WTC11 (cell line): ENCODE measurements around the gene HSPG2. TPM values are rescaled to one million over a fixed set of nuclear protein-coding genes. Genes with fewer than 3 reads are reported as not detected.

Experiments
- ATAC-seq: fragments of 200-7000 bp; cut with Tn5 transposase; 2 replicates; pipeline ENCODE4 v1.10.0; 2021; ENCODE audit warnings: mild to moderate bottlenecking, moderate library complexity
- CTCF ChIA-PET: fragments of 300-600 bp; sonication (Branson Sonifier 250); formaldehyde crosslinking; loops from one replicate; lab custom pipeline; 2021; ENCODE audit warnings: antibody characterized with exemption; lab: Charles Lee
- POLR2A ChIA-PET: fragments of 350-600 bp; sonication (Branson Sonifier 250); formaldehyde crosslinking; loops from one replicate; lab custom pipeline; 2021; ENCODE audit warnings: antibody characterized with exemption; lab: Charles Lee
- DNase-seq: peaks from one replicate; pipeline ENCODE4 v3.0.0; 2021; ENCODE audit warnings: low spot score
- H3K27ac Mint-ChIP-seq: 2 replicates; pipeline ENCODE4 v1.8.0; 2021; ENCODE audit warnings: mixed read lengths
- H3K27me3 Mint-ChIP-seq: 2 replicates; pipeline ENCODE4 v1.8.0; 2021; ENCODE audit warnings: low read depth, mild to moderate bottlenecking, moderate library complexity, mixed read lengths
- H3K36me3 Mint-ChIP-seq: 2 replicates; pipeline ENCODE4 v1.8.0; 2021; ENCODE audit warnings: mixed read lengths
- H3K4me1 Mint-ChIP-seq: 2 replicates; pipeline ENCODE4 v1.8.0; 2022; ENCODE audit warnings: mixed read lengths
- H3K4me3 Mint-ChIP-seq: 2 replicates; pipeline ENCODE4 v1.8.0; 2021; ENCODE audit warnings: mild to moderate bottlenecking, moderate library complexity, mixed read lengths
- H3K9me3 Mint-ChIP-seq: 2 replicates; pipeline ENCODE4 v1.8.0; 2021; ENCODE audit warnings: mixed read lengths
- ETV6 ChIP-seq: sonication (generic); formaldehyde crosslinking; IDR thresholded peaks from 2 replicates; pipeline ENCODE4 v1.8.1; 2022; ENCODE audit warnings: mild to moderate bottlenecking, missing genetic modification reagents
- FOXK1 ChIP-seq: sonication (generic); formaldehyde crosslinking; IDR thresholded peaks from 2 replicates; pipeline ENCODE4 v1.8.0; 2022; ENCODE audit warnings: mild to moderate bottlenecking, moderate library complexity, missing genetic modification reagents
- GRHL2 ChIP-seq: fragments of 250-450 bp; sonication (Bioruptor Pico); IDR thresholded peaks from 2 replicates; pipeline ENCODE4 v1.8.0; 2022; ENCODE audit warnings: mild to moderate bottlenecking, moderate library complexity; ENCODE audit not compliant: insufficient replicate concordance, severe bottlenecking
- NFYB ChIP-seq: sonication (generic); formaldehyde crosslinking; conservative IDR thresholded peaks from 2 replicates; pipeline ENCODE4 v1.8.0; 2022; ENCODE audit warnings: low read depth, missing genetic modification reagents
- NR3C1 ChIP-seq: sonication (generic); formaldehyde crosslinking; conservative IDR thresholded peaks from 2 replicates; pipeline ENCODE4 v1.8.1; 2023; ENCODE audit warnings: low read depth, mild to moderate bottlenecking, missing genetic modification reagents
- RELA ChIP-seq: sonication (generic); formaldehyde crosslinking; IDR thresholded peaks from 2 replicates; pipeline ENCODE4 v1.8.1; 2022; ENCODE audit warnings: missing genetic modification reagents, mild to moderate bottlenecking, borderline replicate concordance
- SOX15 ChIP-seq: fragments of 250-450 bp; sonication (Bioruptor Pico); IDR thresholded peaks from 2 replicates; pipeline ENCODE4 v1.9.0; 2021; ENCODE audit warnings: mild to moderate bottlenecking
- TCF7 ChIP-seq: sonication (generic); formaldehyde crosslinking; IDR thresholded peaks from 2 replicates; pipeline ENCODE4 v1.8.0; 2022; ENCODE audit warnings: mild to moderate bottlenecking, low read depth, missing genetic modification reagents, moderate library complexity
- TEAD4 ChIP-seq: sonication (generic); formaldehyde crosslinking; IDR thresholded peaks from 2 replicates; pipeline ENCODE4 v1.8.0; 2022; ENCODE audit warnings: mild to moderate bottlenecking, missing genetic modification reagents
- ZNF232 ChIP-seq: sonication (generic); formaldehyde crosslinking; IDR thresholded peaks from 2 replicates; pipeline ENCODE4 v1.8.0; 2022; ENCODE audit warnings: mild to moderate bottlenecking, missing genetic modification reagents
- ZNF263 ChIP-seq: sonication (generic); formaldehyde crosslinking; IDR thresholded peaks from 2 replicates; pipeline ENCODE4 v1.8.1; 2022; ENCODE audit warnings: low read depth, mild to moderate bottlenecking, moderate library complexity, missing genetic modification reagents
- total RNA-seq: library from RNA; stranded (reverse); gene quantifications from 3 replicates; pipeline ENCODE4 v1.2.3, GENCODE V29; 2021
- TF ChIP-seq, protein P1 (sequence below): sonication (generic); formaldehyde crosslinking; IDR thresholded peaks from 2 replicates; pipeline ENCODE4 v1.8.1; 2023; ENCODE audit warnings: mild to moderate bottlenecking, missing genetic modification reagents
- TF ChIP-seq, protein P2 (sequence below): fragments of 250-450 bp; sonication (Bioruptor Pico); IDR thresholded peaks from 2 replicates; pipeline ENCODE4 v2.1.2; 2022; ENCODE audit warnings: mild to moderate bottlenecking, moderate library complexity
- TF ChIP-seq, protein P3 (sequence below): sonication (generic); formaldehyde crosslinking; IDR thresholded peaks from 2 replicates; pipeline ENCODE4 v1.8.0; 2022; ENCODE audit warnings: mild to moderate bottlenecking, missing genetic modification reagents
- TF ChIP-seq, protein P4 (sequence below): sonication (generic); formaldehyde crosslinking; IDR thresholded peaks from 2 replicates; pipeline ENCODE4 v1.8.1; 2023; ENCODE audit warnings: mild to moderate bottlenecking, moderate library complexity, missing genetic modification reagents
- TF ChIP-seq, protein P5 (sequence below): fragments of 250-450 bp; sonication (Bioruptor Pico); conservative IDR thresholded peaks from 2 replicates; pipeline ENCODE4 v1.9.0; 2021; ENCODE audit warnings: mild to moderate bottlenecking
- TF ChIP-seq, protein P6 (sequence below): fragments of 250-450 bp; sonication (Bioruptor Pico); IDR thresholded peaks from 2 replicates; pipeline ENCODE4 v1.9.0; 2021; ENCODE audit warnings: mild to moderate bottlenecking
- TF ChIP-seq, protein P7 (sequence below): sonication (generic); formaldehyde crosslinking; IDR thresholded peaks from 2 replicates; pipeline ENCODE4 v1.8.0; 2022; ENCODE audit warnings: missing genetic modification reagents
- TF ChIP-seq, protein P8 (sequence below): fragments of 250-450 bp; sonication (Bioruptor Pico); IDR thresholded peaks from 2 replicates; pipeline ENCODE4 v1.8.0; 2021; ENCODE audit warnings: mild to moderate bottlenecking

HSPG2 gene
- total RNA-seq, 1 experiment from 2014 or later: 120 TPM

DNA sequence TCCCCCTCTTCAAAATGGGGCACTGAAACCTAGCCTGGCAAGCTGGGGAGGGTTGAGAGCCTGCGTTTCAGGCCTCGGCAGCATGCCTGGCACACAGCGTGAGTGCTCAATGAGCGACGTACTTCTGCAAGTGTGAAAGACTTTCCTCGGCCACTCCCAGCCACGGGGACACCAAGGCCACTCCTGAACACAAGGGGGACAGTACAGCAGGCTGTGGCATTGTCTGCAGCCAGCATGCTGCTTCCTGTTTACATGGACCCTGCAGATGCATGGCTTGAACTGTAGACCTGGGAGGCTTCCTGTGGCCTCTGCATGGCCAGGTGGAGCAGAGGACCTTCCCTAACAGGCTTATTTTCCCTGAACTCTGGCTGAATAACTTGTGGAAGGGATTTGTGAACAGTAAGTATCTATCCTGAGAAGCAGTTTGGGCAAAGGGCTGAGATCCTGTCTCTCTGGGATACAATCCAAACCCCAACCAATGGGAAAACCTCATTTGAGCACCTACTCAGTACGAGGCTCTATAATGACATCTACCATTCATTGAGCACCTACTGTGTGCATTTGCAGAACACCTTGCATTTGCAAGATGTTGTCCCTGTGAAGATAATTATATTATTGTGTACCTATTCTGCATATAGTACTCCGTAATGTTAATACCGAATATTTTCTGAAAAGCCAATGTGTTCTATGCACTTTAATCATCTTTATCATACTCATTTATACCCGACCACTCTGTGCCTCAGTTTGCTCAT lies 9.9 kb upstream of the HSPG2 start (continued):
- TF ChIP-seq, protein P1, sequence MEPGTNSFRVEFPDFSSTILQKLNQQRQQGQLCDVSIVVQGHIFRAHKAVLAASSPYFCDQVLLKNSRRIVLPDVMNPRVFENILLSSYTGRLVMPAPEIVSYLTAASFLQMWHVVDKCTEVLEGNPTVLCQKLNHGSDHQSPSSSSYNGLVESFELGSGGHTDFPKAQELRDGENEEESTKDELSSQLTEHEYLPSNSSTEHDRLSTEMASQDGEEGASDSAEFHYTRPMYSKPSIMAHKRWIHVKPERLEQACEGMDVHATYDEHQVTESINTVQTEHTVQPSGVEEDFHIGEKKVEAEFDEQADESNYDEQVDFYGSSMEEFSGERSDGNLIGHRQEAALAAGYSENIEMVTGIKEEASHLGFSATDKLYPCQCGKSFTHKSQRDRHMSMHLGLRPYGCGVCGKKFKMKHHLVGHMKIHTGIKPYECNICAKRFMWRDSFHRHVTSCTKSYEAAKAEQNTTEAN (CRISPR knock-in tag): 0 out of 2 replicates have a peak, but pooled peaks have one; percentile 41
- TF ChIP-seq NR3C1: no peak
- TF ChIP-seq, protein P2, sequence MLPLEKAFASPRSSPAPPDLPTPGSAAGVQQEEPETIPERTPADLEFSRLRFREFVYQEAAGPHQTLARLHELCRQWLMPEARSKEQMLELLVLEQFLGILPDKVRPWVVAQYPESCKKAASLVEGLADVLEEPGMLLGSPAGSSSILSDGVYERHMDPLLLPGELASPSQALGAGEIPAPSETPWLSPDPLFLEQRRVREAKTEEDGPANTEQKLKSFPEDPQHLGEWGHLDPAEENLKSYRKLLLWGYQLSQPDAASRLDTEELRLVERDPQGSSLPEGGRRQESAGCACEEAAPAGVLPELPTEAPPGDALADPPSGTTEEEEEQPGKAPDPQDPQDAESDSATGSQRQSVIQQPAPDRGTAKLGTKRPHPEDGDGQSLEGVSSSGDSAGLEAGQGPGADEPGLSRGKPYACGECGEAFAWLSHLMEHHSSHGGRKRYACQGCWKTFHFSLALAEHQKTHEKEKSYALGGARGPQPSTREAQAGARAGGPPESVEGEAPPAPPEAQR: no peak
- no peak for TF ChIP-seq TEAD4
- no peak for TF ChIP-seq SOX15 (CRISPR knock-in tag)
- TF ChIP-seq, protein P3, sequence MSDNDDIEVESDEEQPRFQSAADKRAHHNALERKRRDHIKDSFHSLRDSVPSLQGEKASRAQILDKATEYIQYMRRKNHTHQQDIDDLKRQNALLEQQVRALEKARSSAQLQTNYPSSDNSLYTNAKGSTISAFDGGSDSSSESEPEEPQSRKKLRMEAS (CRISPR knock-in tag): peak; percentile 48; the same call in 1 of the 2 replicates
- TF ChIP-seq, protein P4, sequence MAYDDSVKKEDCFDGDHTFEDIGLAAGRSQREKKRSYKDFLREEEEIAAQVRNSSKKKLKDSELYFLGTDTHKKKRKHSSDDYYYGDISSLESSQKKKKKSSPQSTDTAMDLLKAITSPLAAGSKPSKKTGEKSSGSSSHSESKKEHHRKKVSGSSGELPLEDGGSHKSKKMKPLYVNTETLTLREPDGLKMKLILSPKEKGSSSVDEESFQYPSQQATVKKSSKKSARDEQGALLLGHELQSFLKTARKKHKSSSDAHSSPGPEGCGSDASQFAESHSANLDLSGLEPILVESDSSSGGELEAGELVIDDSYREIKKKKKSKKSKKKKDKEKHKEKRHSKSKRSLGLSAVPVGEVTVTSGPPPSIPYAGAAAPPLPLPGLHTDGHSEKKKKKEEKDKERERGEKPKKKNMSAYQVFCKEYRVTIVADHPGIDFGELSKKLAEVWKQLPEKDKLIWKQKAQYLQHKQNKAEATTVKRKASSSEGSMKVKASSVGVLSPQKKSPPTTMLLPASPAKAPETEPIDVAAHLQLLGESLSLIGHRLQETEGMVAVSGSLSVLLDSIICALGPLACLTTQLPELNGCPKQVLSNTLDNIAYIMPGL (CRISPR knock-in tag): no peak
- TF ChIP-seq, protein P5, sequence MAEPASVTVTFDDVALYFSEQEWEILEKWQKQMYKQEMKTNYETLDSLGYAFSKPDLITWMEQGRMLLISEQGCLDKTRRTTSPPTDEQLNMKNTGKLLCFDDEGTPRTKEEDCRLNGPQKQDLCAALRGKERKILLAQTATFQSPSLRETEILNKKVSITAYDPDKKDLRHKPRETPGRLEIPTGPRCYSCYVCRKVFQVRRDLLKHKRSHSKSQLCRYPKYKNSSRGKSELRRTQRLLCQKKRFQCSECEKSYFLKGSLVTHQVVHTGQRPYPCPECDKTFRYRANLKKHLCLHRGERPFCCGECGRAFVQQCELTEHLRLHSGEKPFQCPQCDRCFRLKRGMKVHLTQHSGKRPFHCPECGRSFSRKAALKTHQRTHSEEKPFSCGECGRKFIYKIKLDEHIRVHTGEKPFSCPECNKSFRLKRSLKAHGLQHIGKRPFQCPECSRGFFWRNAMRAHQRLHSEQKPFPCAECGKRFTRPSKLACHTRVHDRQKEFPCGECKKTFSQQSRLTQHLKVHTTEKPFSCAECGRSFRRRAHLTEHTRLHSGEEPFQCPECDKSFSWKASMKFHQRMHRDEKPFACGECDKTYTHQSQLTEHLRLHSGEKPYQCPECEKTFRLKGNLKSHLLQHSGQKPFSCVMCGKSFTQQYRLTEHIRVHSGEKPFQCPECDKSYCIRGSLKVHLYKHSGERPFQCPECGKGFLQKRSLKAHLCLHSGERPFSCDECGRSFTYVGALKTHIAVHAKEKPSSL (CRISPR knock-in tag): no peak
- no peak for TF ChIP-seq ETV6

DNA sequence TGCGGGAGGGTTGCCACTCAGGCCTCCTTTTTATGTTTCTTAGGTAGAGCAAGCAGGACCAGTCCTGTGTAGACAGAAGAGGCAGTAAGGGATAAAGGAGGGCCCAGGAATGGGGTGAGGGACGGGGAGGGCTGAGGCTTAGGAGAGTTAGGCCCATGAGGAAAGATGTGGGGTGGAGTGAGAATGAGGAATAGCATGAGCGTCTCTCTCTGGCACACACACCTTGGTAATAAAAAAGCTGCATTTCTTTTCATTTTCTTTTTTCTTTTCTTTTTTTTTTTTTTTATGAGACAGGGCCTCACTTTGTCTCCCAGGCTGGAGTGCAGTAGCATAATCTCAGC lies 7.6 kb upstream of the HSPG2 start:
- POLR2A ChIA-PET: interaction anchor here (0.7 to 0.8 kb wide), 3 partner anchors 10 to 22 kb away, joined by 3 to 4 read pairs (median 3); no protein-coding TSS in a partner anchor
- Mint-ChIP-seq H3K36me3 (no peaks in the 10 kb centered on the region), H3K9me3 (no peaks in the 10 kb centered on the region), H3K4me3 (no peak overlapping the region), H3K27me3 (peaks cover 4% of the 10 kb centered on the region; the same call in 1 of the 2 replicates), H3K27ac (peak overlapping the region; percentile 95), H3K4me1 (peaks cover 39% of the 10 kb centered on the region)
- DNase-seq (no peak), ATAC-seq (peak; percentile 65)
- CTCF ChIA-PET: interaction anchor here (1.1 to 1.7 kb wide), 4 partner anchors 13 to 63 kb away, joined by 3 to 4 read pairs (median 4); no protein-coding TSS in a partner anchor
- TF ChIP-seq RELA (CRISPR knock-in tag): no peak
- no peak for TF ChIP-seq GRHL2 (CRISPR knock-in tag)
- TF ChIP-seq ZNF263 (CRISPR knock-in tag): no peak
- TF ChIP-seq FOXK1: no peak
- TF ChIP-seq NFYB (CRISPR knock-in tag): no peak
- TF ChIP-seq, protein P6, sequence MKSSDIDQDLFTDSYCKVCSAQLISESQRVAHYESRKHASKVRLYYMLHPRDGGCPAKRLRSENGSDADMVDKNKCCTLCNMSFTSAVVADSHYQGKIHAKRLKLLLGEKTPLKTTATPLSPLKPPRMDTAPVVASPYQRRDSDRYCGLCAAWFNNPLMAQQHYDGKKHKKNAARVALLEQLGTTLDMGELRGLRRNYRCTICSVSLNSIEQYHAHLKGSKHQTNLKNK (CRISPR knock-in tag): no peak
- TF ChIP-seq ZNF232 (CRISPR knock-in tag): 0 out of 2 replicates have a peak, but pooled peaks have one; percentile 4
- TF ChIP-seq TCF7: no peak
- TF ChIP-seq, protein P5 (CRISPR knock-in tag): no peak
- TF ChIP-seq, protein P7, sequence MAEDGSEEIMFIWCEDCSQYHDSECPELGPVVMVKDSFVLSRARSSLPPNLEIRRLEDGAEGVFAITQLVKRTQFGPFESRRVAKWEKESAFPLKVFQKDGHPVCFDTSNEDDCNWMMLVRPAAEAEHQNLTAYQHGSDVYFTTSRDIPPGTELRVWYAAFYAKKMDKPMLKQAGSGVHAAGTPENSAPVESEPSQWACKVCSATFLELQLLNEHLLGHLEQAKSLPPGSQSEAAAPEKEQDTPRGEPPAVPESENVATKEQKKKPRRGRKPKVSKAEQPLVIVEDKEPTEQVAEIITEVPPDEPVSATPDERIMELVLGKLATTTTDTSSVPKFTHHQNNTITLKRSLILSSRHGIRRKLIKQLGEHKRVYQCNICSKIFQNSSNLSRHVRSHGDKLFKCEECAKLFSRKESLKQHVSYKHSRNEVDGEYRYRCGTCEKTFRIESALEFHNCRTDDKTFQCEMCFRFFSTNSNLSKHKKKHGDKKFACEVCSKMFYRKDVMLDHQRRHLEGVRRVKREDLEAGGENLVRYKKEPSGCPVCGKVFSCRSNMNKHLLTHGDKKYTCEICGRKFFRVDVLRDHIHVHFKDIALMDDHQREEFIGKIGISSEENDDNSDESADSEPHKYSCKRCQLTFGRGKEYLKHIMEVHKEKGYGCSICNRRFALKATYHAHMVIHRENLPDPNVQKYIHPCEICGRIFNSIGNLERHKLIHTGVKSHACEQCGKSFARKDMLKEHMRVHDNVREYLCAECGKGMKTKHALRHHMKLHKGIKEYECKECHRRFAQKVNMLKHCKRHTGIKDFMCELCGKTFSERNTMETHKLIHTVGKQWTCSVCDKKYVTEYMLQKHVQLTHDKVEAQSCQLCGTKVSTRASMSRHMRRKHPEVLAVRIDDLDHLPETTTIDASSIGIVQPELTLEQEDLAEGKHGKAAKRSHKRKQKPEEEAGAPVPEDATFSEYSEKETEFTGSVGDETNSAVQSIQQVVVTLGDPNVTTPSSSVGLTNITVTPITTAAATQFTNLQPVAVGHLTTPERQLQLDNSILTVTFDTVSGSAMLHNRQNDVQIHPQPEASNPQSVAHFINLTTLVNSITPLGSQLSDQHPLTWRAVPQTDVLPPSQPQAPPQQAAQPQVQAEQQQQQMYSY (CRISPR knock-in tag): peak; percentile 77; the same call in 1 of the 2 replicates
- TF ChIP-seq, protein P8, sequence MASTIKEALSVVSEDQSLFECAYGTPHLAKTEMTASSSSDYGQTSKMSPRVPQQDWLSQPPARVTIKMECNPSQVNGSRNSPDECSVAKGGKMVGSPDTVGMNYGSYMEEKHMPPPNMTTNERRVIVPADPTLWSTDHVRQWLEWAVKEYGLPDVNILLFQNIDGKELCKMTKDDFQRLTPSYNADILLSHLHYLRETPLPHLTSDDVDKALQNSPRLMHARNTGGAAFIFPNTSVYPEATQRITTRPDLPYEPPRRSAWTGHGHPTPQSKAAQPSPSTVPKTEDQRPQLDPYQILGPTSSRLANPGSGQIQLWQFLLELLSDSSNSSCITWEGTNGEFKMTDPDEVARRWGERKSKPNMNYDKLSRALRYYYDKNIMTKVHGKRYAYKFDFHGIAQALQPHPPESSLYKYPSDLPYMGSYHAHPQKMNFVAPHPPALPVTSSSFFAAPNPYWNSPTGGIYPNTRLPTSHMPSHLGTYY (CRISPR knock-in tag): no peak
